HG02885 (cell line): Measurements from ENCODE around the gene LASP1NB.
"Not testable (repeated sequence)": the region's sequence is repeated elsewhere in the genome, so short reads cannot be mapped to it uniquely, and the experiment has no call there.

Source experiments
- ATAC-seq: cut with Tn5 transposase; IDR thresholded peaks from one replicate; pipeline ENCODE4 v1.9.1; 2021; ENCODE audit warnings: mild to moderate bottlenecking; ENCODE audit not compliant: unreplicated experiment, poor library complexity

The LASP1NB gene

DNA sequence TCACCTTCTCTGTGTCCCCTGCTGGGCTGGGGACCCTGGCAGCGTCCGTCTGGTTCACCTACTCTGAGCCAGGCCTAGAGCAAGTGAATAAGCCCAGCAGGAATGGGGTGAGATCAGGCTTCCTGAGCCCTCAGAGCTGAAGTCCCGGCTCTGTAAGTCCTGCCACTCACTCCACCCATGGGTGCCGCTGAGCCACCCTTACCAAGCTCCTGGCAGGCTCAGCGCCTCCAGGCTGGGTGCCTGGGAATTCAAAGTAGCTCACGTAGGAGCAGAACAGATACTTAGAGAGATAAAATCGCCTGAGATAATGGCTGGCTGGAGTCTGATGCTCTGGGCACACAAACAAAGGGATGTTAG lies 9.8 kb upstream of the LASP1NB start:
- no peak for ATAC-seq

DNA sequence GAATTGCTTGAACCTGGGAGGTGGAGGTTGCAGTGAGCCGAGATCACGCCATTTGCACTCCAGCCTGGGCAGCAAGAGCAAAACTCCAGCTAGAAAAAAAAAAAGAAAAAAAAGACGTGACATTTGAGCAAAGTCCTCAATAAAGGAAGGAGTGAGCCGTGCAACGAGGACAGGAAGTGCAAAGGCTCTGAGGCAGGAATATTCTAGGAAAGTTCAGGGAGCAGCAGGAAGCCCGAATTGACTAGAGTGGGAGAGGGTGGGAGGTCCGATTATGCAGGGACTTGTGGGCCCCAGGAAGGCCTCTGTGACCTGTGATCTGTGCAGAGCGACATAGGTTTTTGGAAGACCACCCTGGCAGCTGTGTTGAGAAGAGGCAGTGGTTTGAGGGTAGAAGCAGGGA lies 8.6 kb upstream of the LASP1NB start:
- ATAC-seq: no peak

DNA sequence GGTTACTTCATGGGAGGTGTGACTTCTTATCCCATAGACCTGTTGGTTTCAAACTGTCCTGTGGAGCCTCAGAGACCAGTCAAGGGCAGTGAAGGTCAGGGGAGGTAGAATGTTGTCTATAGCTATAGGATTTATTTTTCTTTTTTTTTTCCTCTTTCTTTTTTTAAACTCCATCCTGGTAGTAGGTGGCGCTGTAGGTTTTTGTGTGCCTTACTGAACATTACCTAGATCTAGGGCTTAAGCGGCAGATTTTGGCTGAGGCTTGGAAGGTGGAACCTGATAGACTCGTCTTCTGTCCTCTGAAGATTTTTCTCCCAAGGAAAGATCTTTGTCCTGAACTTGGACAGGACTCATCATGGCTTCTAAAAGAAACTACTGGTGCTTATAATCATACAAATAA lies 8.2 kb upstream of the LASP1NB start:
- no peak for ATAC-seq

GRCh38 chr17:38918129-38918913 lies 7.1 kb upstream of the LASP1NB start:
- ATAC-seq: no peak

DNA sequence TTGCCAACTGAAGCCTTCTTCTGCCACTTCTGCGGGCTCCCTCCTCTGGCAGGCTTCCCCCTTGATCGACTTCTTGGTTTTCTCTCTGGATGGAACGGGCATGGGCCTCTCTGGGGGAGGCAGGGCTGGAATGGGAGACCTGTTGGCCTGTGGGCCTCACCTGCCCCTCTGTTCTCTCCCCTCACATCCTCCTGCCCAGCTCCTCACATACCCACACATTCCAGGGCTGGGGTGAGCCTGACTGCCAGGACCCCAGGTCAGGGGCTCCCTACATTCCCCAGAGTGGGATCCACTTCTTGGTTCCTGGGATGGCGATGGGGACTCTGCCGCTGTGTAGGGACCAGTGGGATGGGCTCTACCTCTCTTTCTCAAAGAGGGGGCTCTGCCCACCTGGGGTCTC lies 6.5 kb upstream of the LASP1NB start:
- no peak for ATAC-seq

DNA sequence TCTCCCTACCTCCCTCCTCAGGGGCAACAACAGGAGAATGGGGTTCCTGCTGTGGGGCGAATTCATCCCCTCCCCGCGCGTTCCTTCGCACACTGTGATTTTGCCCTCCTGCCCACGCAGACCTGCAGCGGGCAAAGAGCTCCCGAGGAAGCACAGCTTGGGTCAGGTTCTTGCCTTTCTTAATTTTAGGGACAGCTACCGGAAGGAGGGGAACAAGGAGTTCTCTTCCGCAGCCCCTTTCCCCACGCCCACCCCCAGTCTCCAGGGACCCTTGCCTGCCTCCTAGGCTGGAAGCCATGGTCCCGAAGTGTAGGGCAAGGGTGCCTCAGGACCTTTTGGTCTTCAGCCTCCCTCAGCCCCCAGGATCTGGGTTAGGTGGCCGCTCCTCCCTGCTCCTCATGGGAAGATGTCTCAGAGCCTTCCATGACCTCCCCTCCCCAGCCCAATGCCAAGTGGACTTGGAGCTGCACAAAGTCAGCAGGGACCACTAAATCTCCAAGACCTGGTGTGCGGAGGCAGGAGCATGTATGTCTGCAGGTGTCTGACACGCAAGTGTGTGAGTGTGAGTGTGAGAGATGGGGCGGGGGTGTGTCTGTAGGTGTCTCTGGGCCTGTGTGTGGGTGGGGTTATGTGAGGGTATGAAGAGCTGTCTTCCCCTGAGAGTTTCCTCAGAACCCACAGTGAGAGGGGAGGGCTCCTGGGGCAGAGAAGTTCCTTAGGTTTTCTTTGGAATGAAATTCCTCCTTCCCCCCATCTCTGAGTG lies 5.9 kb upstream of the LASP1NB start:
- ATAC-seq: no peak

- no peak for ATAC-seq
Observed at GRCh38 chr17:38920374-38921291, 4.8 kb upstream of the LASP1NB start.

DNA sequence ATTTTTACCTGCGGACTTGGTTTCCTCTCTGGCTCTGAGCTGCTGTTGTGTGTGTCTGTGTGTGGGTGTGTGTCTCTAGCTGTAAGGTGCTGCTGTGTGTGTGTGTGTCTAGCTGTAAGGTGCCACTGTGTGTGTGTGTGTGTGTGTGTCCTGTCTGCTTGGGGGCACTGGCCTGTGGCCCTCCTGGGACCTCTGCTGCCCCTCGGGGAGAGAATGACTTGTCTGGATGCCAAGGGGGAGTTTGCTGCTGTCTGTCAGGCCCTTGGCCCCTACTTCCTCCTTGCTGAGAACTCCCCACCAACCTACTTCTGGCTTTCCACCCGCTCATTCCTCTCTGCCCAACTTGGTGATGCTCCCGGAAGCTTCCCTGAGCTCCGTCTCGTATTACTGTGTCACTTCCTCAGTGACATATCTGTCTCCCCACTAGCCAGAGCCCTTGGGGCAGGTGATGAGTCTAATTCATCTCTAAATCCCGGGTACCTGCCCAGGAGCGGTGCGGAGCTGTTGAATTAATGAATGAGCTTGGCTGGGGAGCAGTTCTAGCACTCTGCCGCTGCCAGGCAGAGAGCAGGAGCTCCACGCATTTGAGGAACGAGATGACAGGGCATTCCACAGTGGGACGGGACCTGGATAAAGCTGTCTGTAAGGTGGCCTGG lies 3.5 kb upstream of the LASP1NB start:
- no peak for ATAC-seq

- no peak for ATAC-seq
Observed at GRCh38 chr17:38922538-38923297, 2.7 kb upstream of the LASP1NB start.

DNA sequence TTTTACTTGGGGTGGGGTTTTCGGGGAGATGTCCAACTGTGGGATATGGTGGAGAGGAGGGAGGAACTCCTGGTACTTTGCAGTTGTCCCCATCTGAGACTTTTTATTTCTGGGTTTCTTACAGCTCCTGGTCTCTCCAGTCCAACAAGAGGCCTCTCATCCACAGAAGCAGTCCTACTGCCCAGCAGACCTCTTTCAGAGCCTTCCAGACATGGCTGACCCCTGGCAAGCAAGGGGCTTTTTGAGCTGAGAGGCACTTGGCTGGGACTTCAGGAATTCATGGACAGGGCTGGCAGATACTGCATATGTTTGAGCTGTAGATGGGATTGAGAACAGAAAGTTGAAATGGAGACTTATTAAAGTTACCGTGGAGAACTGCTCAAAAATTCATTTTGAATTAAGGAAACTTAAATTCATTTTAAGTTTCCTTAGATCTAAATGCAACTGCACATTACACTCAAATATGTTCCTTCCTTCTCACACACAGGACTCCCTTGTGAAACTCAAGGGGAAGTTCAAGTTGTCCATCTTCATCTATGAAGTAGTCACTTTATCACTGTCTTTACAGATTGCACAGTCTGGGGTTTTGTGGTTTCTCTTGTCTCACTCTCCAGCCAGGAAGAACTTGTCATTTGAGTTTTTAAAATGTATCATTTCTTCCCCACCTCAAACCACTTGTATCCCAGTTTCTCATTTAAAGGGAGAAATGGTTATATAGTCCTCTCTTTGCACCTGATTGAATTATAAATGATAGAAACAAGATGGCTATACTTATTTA lies 1.1 kb downstream of the LASP1NB start:
- no peak for ATAC-seq

GRCh38 chr17:38930782-38931181 lies 5.4 kb downstream of the LASP1NB start:
- not testable (repeated sequence) for ATAC-seq

- ATAC-seq: not testable (repeated sequence)
Observed at GRCh38 chr17:38933962-38934361, 8.5 kb downstream of the LASP1NB start.

DNA sequence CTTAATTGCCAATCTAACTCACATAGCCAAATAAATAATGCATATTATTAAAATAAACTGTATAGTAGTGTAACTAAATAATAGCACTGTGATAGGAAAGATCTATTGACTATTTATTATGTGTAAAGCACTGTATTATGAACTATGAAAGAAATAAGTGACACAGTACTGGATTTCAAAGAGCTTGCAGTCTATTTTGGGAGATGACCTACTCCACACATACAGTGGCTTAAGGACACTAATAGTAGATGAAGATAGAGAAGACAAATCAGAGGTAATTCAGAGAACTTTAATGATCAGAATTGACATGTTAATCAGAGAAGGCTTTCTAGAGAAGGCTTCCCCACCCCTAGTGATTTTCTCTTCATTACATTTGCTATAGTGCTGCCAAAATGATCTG lies 14.6 kb downstream of the LASP1NB start:
- no peak for ATAC-seq

DNA sequence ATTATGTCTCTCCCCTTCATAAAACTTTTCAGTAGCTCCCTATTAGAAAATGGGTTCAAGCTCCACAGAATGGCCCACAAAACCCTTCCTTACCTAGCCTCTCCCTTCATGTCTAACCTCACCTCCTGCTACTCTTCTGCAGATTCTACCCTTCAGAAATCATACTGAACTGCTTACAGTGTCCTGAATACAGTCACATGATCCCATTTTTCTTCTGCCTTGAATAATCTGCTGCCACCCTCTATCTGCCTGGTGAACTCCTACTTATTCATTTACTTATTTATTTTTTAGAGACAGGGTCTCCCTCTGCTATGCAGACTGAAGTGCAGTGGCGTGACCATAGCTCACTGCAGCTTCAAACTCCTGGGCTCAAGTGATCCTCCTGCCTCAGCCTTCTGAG lies 15.0 kb downstream of the LASP1NB start:
- ATAC-seq: no peak

- no peak for ATAC-seq
Observed at GRCh38 chr17:38942696-38943334, 17.4 kb downstream of the LASP1NB start.

DNA sequence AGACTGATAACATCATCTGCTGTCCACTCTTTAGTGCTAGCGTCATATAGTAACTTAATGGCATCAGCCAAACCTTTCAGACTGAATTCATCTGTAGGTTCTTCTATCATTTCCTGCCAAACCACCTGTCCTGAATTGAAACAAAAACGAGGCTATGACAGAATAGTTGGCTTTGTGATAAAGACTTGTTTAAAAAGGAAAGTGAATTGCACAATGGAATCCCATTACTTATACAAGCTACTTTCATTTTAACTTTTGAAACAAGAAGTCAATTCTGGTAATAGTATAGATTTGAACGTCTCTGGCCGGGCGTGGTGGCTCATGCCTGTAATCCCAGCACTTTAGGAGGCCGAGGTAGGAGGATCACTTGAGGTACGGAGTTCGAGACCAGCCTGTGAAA lies 18.2 kb downstream of the LASP1NB start:
- no peak for ATAC-seq

- ATAC-seq: no peak
Observed at GRCh38 chr17:38947189-38947588, 21.8 kb downstream of the LASP1NB start.

GRCh38 chr17:38953800-38954199 lies 28.4 kb downstream of the LASP1NB start:
- not testable (repeated sequence) for ATAC-seq
